ENCODE results near the gene LYPD3.
"Not testable (repeated sequence)": the region's sequence is repeated elsewhere in the genome, so short reads cannot be mapped to it uniquely, and the experiment has no call there.

LYPD3 gene

DNA sequence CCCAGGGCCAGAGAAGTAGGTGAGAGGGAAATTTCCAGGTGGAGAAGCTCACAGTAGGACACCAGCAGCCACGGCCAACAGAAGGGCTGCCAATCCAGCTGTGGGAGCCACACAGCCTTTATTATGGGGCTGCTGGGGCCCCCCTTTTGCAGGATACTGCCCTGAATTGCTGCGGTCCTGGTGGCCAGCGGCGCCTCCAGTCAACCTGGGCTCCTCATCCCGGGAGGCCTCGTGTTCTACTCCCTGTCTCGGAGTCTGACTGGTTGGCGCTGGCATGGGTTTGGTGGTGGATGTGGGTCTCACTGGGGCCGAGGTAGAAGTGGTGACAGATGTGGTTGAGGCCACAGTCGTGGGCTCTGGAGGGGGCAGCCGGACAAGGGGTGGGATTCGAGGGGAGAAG lies 4.1 kb downstream of the LYPD3 start:
- no peak for DNase-seq (ENCODE audit: low read depth)

DNA sequence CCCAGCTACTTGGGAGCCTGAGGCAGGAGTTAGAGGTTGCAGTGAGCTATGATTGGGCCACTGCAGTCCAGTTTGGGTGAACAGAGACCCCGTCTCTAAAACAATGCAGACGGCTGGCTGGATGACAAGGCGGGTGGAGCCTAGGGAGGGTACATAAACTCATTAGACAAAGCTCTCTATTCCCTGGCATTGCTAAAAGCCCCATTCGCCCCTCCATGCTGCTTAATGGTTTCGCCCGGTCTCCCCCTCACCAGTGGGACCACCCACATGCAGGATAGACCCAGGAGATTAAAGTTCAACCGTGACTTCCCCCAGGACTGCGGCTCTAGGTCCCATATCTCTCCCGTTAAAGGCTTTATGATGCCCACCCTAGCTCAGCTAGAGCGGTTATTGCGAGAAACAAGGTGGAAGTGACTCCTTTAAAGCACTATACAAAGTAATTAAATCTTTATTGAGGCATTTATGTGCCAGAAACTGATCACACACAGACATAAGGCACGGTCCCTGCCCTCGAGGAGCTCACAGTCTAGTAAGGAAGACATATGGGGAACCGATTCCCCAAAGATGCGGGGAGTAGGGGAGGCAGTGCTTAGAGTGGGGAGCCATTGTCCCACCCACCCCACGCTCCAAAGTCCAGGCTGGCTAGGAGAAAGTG lies 4.9 kb downstream of the LYPD3 start:
- no peak for DNase-seq (ENCODE audit: low read depth)

DNA sequence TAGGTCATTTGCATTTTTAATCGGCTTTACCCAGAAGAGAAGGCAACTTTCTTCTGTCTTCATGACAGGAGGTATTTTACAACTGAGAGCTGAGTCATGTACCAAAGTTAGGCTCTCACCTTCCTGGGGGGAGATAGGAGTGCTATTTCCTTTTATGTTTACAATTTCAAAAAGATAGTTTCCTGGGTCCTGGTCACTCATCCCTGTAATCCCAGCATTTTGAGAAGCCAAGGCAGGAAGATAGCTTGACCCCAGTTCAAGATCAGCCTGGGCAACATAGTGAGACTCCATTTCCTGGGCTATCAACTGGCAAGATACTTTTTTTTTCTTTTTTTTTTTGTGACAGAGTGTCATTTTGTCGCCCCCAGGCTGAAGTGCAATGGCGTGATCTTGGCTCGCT lies 7.6 kb downstream of the LYPD3 start:
- DNase-seq (ENCODE audit: low read depth) = no peak

DNA sequence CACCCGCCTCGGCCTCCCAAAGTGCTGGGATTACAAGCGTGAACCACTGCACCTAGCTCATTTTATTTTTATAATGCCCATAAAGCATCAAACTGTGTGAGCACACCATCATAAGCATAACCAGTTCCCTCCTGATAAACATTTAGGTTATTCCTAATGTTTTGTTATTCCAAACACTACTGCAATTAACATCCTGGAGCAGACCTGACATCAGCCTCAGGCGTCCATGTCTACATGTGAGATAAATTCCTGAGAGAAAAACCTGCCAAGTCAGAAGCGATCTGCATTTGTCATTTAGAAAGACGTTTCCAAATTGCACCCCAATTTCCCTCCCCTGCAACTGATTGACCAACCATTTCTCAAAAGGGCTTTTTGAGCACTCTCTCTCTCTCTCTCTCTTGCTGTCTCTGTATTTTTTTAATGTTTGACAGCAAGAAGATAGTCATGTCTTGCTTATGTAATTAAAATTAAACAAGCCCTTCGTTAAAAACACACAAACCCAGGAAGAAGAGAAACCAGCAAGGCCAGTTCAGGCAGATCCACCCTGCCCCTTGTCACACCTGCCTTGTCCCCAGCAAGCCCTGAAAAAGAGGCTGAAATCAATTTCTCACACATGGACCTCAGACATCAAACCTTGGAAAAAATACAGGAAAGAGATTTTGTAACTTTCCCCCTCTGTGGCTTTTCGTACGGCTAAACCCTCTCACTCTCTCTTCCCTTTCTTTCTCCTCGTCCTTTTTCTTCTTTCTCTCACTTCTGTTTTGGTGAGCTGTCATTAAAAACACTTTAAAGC lies 9.9 kb downstream of the LYPD3 start:
- no peak for DNase-seq (ENCODE audit: low read depth)

DNA sequence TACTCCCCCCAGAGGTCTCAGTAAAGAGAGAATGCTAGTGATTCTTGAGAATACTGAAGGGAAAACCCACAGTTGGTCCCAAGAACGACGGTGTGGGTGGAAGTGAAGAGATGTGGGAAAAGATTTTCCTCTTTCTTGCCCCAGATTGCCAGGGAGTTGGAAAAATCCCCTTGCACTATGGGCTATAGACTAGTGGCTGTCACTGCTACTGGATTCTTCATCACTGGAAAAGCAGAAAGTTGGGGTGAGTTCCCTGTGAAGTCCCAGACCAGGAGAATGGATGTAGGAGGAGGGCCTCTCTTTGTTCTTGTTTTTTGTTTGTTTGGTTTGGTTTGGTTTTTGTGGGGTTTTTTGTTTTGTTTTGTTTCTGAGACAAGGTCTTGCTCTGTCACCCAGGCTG lies 11.4 kb downstream of the LYPD3 start:
- DNase-seq (ENCODE audit: low read depth) = no peak

DNA sequence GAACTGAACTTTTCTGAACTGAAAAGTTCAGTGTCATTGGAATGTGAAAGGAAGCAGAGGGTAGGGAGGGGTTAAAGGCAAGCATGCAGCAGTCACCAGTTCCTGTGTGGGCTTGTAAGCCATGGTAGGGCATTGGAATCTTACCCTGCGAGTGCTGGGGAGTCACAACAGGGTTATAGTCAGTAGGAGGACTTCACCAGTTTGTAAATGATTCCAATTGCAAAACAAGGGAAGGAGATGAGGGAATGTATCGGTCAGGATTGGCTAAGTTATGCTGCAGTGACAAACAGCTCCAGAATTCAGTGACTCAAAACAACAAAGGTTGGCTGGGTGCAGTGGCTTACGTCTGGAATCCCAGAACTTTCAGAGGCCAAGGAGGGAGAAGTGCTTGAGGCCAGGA lies 12.8 kb downstream of the LYPD3 start:
- DNase-seq (ENCODE audit: low read depth) = no peak

DNA sequence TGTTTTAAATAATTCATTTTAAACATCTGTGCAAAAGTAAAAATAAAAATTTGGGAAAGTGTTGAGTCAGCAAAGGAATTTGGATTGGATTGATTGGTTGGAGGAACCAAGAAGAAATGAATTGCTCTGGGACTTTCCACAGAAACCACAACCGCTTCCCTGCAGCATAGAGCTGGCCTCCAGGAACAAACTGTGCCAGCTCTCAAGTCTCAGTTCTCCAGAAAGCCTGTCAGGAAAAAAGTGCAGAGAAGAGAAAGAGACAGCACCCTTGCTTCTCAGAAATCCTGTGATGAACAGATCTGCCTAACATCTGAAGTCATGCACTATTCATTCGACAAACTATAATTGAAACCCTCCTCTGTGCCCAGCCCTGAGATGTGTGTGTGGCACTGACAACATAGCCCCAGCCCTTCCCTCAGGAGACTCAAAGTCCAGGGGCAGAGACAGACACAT lies 14.8 kb downstream of the LYPD3 start:
- no peak for DNase-seq (ENCODE audit: low read depth)

DNA sequence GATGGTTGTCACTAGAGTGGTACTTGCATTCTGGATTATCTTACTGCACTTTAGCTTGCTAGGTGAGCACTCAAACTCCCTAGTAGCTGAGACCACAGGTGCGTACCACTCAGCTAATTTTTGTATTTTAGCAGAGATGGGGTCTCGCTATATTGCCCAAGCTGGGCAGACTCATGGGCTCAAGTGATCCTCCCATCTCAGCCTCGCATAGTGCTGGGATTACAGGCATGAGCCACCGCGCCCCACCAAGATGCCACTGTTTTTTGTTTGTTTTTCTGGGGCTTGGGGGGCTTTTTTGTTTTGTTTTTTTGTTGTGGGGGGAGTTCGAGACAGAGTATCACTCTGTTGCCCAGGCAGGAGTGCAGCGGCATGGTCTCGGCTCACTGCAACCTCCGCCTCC lies 17.8 kb downstream of the LYPD3 start:
- no peak for DNase-seq (ENCODE audit: low read depth)

DNA sequence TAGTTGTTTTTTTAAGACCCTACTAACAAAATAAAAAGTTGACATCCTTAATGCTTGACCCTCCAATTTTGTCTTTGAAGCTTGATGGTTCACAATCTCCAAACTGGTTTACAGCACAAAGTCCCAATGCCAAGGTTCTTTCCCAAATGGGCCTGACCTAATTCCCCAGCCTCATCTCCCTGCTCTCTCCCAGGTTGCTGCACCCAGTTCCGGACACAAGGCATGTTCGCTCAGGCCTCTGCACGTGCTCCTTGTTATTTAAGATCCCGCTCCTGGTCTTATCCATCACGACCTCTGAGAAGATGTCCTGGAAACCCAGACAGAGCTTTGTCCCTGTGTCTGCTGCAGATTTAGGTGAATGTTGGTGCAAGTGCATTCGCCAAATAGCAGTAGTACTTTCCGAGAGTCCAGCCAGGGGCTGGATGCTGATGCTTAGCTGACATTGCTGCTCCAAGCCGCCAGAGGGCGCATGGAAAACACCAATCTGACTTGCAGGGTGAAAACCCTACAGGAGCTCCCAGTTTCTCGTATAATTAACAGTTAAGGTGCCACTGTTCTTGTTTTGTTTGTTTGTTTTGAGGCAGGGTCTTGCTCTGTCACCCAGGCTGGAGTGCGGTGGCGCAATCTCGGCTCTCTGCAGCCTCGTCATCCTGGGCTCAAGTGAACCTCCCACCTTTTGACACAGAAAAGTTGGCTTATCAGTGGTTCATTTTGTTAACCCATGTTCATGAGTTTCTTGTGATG lies 18.5 kb downstream of the LYPD3 start:
- DNase-seq (ENCODE audit: low read depth) = peak; percentile 73

DNA sequence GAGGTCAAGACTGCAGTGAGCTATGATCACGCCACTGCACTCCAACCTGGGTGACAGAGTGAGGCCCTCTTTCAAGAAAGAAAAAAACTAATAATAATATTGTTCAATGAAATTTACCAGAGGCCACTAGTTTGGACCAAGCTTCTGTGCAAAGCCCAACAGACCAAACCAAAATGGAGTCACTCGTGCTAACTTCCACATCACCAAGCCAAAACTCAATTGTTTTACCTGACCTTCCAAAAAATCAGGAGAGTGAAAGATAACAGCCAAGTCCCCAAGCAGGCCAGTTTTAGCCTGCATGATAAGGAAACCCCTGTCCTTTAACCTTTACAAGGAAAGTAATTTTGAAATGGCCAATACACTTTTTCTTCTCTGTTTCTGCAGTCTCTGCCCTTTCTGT lies 20.0 kb downstream of the LYPD3 start:
- DNase-seq (ENCODE audit: low read depth) = no peak

DNA sequence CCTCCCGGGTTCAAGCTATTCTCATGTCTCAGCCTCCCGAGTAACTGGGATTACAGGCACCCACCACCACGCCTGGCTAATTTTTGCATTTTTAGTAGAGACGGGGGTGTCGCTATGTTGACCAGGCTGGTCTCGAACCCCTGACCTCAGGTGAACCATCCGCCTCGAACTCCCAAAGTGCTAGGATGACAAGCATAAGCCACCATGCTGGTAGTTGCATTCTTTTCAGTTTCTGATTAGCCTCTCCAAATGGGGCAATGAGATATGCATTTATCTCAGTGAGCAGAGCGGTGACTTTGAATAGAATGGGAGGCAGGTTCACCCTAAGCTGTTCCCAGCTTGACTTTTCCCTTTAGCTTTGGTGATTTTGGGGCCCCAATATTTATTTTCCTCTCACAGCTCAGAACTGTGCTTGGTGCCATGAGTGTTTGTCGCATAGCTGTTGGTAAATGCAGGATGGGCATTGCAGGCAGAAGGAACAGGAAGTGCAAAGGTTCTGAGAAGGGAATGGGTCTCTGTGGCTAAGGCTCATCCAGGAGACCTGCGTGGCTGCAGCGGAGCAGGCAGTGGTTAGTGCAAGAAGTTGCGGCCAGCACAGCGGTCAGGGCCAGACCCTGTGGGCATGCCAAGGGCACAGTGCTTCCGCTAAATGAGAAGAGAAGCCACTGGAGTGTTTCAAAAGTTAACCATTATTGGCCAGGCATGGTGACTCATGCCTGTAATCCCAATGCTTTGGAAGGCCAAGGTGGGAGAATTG lies 20.7 kb downstream of the LYPD3 start:
- no peak for DNase-seq (ENCODE audit: low read depth)

DNA sequence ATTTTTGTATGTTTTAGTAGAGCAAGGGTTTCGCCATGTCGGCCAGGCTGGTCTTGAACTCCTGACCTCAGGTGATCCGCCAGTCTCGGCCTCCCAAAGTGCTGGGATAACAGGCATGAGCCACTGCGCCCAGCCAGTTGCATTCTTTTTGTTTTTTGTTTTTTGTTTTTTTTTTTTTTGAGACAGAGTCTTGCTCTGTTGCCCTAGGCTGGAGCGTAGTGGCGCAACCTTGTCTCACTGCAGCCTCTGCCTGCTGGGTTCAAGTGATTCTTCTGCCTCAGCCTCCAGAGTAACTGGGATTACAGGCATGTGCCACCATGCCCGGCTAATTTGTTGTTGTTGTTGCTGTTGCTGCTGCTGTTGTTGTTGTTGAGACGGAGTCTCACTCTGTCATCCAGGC lies 21.3 kb downstream of the LYPD3 start:
- DNase-seq (ENCODE audit: low read depth) = not testable (repeated sequence)

DNA sequence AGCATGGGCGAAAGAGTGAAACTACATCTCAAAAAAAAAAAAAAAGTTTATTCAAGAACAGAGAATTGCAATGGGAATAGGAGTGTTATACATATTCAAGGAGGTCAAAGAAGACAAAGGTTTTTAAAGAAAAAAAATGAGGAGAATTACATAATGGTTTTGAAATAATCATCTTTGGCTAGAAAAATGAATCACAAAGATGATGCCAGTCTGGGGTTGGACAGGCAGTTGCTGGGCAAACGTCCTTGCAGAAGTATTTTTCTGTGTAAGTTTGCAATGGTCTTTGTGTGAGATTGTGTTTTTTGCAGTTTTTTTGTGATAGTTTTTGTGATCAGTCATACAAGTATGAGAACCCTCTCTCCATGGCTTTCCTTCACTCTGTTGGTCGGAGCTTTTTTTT lies 23.7 kb downstream of the LYPD3 start:
- DNase-seq (ENCODE audit: low read depth) = no peak

DNA sequence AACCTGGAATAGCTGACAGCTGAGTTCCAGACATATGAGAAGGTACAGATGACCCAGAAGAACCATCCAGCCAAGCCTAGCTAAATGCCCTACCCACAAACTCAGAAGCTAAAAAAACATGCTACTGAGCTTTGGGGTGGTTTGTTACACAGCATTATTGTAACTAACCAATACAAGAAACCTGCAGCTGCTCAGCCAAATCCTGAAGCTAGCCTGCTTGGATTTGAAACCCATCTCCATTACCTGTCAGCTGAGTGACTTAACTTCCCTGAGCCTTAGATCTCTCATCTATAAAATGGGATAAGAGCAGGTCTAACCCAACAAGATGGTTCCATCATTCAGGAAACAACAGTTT lies 25.7 kb downstream of the LYPD3 start:
- DNase-seq (ENCODE audit: low read depth) = no peak

DNA sequence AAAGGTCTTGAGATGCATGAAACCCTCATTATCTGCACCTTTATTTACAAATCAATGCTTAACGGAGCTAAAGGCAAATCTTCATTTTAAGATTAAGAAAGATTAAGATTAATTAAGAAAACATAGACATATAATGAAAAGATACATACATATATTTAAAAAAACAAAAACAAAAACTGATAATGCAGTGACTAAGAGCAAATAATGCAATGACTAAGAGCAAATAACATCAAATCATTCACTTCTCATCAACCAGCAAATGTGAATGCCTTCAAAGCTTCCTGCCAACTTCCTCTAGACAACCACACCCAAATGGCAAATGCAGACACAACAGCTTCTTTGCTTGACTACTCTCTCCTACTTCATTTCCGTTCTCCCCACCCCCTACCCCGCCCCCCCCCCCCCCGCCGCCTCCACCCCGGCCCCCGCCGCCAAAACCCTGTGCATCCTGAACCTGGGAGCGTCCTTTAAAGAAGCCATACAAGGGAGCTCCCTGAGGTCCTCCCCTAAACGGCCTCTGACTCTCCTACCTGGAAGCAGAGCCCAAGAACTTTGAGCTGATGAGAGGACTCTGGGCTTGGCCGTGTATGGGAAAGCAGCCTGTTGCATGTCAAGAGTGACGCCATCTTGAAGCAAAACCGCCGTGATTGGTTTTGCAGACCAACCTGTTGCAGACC lies 26.2 kb downstream of the LYPD3 start:
- no peak for DNase-seq (ENCODE audit: low read depth)

DNA sequence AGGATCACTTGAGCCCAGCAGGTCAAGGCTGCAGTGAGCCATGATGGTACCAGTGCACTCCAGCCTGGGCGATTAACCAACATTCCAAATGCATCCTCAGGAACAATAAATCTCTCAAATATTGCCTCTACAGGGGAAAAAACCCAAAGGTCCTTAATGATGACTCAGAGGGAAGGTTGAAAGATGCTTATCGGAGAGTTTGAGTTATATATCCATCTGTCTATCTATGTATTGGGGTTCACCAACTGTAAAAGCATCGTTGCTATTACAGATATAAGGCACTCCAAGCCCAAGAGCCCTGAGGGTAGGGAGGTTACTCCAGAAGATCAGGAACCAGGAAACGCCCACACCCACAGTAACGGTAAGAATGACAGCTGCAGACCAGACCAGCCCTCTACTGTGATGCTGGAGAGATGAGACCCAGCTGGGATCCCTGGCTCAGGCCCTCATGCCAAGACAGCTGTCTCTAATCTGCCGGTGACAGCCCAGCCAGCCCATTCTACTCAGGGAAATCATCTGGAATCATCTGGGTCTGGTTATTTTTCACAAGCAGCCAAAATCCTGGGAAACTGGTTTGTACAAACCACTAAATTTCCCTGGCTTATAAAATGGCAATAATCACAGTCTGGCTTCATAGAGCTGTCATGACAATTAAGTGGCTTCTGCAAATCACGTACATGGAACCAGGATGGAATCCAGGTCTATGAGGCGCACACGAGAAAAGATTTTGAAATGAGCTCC lies 26.9 kb downstream of the LYPD3 start:
- DNase-seq (ENCODE audit: low read depth) = no peak

DNA sequence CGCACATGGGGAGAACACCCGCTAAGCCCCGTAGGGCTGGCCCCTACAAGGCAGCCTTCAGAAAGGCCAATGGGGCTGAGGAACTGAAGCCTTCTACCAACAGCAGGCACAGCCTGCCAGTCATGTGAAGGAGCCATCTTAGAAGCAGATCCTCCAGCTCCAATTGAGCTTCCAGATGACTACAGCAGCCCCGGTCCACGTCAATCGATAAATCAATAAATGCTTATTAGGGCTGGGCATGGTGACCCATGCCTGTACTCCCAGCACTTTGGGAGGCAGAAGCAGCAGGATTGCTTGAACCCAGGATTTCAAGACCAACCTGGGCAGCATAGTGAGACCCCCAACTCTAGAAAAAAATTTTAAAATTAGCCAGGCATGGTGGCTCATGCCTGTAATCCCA lies 27.7 kb downstream of the LYPD3 start:
- no peak for DNase-seq (ENCODE audit: low read depth)

DNA sequence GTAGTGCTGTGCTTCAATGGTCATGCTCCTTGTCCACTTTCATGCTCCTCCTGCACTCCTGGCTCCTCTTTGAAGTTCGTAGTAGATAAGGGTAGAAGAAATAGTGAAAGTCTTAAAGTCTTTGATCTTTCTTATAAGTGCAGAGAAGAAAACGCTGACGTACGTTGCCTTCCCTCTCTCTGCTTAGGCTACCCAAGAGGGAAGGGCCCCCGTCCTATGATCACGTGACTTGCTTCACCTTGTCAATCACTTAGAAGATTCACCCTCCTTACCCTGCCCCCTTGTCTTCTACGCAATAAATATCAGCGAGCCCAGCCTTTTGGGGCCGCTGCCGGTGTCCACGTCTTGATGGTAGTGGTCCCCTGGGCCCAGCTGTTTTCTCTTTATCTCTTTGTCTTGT lies 28.1 kb downstream of the LYPD3 start:
- not testable (repeated sequence) for DNase-seq (ENCODE audit: low read depth)

DNA sequence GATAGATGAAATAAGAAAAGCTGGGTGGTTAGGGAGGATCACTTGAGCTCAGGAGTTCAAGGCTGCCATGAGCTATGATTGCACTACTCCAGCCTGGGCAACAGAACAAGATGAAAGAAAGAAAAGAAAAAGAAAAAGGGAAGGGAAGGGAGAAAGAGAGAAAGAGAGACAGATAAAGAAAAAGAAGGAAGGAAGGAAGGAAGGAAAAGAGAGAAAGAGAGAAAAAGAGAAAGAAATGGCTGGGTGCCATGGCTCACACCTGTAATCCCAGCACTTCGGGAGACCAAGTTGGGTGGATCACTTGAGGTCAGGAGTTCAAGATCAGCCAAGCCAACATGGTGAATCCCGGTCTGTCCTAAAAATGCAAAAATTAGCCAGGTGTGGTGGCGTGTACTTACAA lies 29.6 kb downstream of the LYPD3 start:
- no peak for DNase-seq (ENCODE audit: low read depth)

DNA sequence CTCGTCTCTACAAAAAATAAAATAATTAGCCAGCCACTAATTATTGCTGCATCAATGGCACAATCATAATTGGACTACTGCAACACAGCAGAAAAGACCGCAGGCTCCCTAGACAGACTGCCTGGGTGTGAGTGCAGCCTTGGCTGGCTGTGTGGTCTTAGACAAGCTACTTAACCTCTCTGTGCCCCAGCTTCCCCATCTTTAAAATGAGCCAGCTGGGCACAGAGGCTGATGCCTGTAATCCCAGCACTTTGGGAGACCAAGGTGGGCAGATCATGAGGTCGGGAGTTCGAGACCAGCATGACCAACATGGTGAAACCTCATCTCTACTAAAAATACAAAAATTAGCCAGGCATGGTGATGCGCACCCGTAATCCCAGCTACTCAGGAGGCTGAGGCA lies 31.7 kb downstream of the LYPD3 start:
- no peak for DNase-seq (ENCODE audit: low read depth)

DNA sequence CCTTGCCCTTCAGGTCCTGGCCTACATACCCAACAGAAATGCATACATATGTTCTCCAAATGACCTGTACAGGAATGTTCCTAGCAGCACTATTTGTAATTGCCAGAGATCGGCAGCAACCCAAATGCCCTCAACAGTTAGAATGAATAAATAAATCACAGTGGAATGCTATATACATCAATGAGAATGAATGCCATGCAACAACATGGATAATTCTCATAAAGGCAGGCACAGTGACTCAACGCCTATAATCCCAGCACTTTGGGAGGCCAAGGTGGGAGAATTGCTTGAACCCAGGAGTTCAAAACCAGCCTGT lies 32.1 kb downstream of the LYPD3 start:
- DNase-seq (ENCODE audit: low read depth) = no peak
